Posterior cingulate gyrus (tissue), 11 donors: Measurements from ENCODE around the gene SLC8B1.

ENCODE experiments used
- DNase-seq, 10 donors: peaks; one replicate each; pipeline versions ENCODE4 v3.0.0 to v3.0.0-alpha.2; 2020 to 2021; ENCODE audit warnings: mixed read lengths in 3 of 10
- intact Hi-C: fragments of 100-400 bp; cut with DNase I; formaldehyde crosslinking; loops from one replicate; pipeline ENCODE4 v1.15.1; 2023

The SLC8B1 gene

GRCh38 chr12:113328368-113328889 is 6.5 kb downstream of the SLC8B1 start:
- intact Hi-C loops = no loop called here
- peak in 2 of 10 donors; percentile 17 to 20 for DNase-seq

DNA sequence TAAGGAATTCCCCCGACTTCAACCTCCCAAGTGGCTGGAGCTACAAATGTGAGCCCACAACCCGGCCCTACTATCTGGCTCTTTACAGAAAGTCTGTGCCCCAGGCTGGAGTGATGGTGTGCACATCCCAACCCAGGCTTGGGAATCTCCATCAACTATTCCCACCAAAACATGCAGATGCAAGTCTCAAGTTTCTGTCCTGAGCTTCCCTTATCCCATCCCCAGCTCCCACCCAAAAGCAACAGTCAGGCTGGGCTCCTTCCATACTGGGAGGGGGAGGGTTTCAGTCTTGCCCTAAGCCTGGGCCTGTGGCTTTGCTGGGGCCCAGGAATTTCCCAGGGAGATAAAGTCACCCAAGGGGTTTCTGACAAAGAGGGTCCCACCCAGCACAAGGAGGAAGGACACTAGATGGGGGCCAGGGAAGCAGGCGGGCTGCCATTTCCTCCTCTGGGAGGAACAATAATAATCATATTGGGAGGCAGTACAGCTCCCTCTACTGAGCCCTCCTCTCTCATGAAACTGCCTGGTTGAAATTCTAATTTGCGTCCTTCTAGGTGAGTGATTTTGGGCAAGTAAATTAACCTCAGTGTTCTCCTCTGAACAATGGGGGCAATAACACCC is 8.0 kb downstream of the SLC8B1 start:
- DNase-seq = peak in 2 of 10 donors; percentile 30
- intact Hi-C loops = no loop called here

GRCh38 chr12:113325916-113326315 is 9.0 kb downstream of the SLC8B1 start:
- intact Hi-C loops = no loop called here
- DNase-seq = no peak

DNA sequence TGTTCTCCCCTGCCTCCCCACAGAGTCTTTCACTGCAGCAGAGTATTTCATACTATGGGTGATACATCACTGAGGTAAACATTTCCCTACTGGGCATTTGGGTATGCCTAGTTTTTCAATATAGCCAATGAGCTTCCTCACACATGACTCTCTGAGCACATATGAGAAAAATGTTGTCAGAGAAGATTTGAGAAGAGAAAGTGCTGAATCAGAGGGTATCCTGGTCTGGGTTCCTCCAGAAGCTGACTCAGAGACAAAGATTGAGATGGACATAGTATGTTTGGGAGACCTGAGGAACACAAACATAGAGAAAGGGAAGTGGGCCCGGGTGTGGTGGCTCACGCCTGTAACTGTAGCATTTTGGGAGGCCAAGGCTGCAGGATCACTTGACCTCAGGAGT is 12.6 kb downstream of the SLC8B1 start:
- DNase-seq = no peak
- intact Hi-C loops = no loop called here

GRCh38 chr12:113320401-113320800 is 14.5 kb downstream of the SLC8B1 start:
- intact Hi-C loops = no loop called here
- DNase-seq = no peak

GRCh38 chr12:113318900-113319628 is 15.8 kb downstream of the SLC8B1 start:
- no peak for DNase-seq
- intact Hi-C loops = no loop called here

DNA sequence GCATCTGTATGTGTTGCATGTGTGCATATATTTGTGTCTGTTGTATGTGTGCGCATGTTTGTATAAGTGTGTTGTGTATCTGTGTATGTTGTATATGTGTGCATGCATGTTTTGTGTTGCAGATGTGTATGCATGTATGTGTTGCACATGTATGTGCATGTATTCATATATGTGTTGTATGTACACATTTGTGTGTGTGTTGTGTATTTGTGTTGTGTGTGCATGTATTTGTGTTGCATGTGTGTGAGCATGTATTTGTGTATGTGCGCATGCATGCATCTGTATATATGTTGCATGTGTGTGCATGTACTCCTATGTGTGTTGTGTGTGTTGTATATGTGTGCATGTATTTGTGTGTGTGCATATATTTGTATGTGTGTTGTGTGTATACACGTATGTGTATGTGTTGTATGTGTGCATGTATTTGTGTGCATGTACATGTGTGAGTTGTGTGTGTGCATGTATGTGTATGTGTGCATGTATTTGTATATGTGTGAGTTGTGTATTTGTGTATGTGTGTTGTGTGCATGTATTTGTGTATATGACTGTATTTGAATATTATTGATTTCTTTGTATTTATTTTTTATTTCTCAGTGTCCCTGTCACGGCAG is 16.8 kb downstream of the SLC8B1 start:
- intact Hi-C loops = no loop called here
- no peak for DNase-seq

DNA sequence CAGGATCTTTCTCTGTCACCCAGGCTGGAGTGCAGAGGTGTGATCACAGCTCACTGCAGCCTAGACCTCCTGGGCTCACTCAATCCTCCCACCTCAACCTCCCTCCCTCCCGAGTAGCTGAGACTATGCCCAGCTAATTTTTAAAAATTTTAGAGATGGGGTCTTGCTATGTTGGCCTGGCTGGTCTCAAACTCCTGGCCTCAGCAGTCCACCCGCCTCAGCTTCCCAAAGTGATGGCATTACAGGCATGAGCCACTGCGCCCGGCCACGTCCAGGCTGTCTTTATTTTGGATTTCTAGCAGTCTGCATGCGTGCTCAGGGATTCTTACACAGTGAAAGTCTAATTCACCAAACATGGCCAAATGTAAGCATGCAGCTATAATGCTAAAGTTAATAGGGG is 17.8 kb downstream of the SLC8B1 start:
- intact Hi-C loops = no loop called here
- no peak for DNase-seq

DNA sequence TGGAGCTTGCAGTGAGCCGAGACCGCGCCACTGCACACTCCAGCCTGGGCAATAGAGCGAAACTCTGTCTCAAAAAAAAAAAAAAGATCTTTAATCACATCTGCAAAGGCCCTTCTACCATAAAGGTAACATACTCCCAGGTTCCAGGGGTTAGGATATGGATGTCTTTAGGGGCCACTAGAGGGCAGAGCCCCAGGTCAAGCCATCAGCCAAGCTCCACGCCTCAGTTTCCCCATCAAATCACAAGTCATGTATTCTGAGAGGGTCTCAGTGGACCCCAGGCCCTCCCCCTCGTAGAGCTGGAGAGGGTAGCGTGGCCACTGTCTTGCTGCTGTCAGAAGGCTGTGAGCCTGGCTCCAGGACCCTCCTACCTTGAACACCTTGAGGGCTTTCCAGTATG is 18.8 kb downstream of the SLC8B1 start:
- intact Hi-C loops = no loop called here
- no peak for DNase-seq

- intact Hi-C loops = no loop called here
- DNase-seq = no peak
Observed at GRCh38 chr12:113315358-113315757, 19.6 kb downstream of the SLC8B1 start.

DNA sequence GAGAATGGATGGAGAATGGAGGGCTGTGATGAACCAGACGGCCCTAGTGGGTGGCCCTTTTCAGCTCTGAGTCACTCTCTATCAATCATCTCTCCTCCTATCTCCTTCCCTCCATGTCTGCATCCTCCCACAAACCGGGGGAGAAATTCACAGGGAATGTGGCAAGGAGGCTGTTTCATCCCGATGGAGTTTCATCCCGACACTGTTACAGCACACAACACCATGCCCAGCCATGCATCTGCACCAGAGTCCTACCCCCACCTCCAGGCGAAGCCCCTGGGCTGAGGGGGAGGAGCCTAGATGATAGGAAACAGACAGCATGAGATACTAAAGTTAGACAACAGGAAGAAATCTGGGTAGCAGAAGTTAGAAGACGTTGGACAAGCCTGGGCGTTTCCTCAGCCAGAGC is 20.8 kb downstream of the SLC8B1 start:
- no peak for DNase-seq
- intact Hi-C loops = loop anchor here (5.0 kb wide), 1 partner anchor 598 kb away; no protein-coding TSS in a partner anchor

DNA sequence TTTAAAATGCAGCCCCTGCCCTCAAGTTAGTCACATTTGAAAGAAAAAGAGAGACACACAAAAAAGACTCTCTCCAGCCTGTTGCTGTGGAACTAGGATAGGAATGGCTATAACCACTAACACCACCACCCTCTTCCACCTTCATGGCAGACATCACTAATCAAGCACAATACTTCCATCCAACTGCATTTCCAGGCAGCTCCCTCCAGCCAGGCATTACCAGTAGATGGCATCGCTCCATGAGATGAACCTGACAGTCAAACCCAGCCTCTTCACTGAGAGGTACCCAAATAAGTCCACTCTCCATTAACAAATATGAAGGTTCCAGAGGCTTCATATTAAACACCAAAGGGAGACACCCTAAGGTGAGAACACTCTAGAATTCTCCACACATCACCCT is 24.4 kb downstream of the SLC8B1 start:
- intact Hi-C loops = loop anchor here (5.0 kb wide), 1 partner anchor 602 kb away; no protein-coding TSS in a partner anchor
- no peak for DNase-seq

DNA sequence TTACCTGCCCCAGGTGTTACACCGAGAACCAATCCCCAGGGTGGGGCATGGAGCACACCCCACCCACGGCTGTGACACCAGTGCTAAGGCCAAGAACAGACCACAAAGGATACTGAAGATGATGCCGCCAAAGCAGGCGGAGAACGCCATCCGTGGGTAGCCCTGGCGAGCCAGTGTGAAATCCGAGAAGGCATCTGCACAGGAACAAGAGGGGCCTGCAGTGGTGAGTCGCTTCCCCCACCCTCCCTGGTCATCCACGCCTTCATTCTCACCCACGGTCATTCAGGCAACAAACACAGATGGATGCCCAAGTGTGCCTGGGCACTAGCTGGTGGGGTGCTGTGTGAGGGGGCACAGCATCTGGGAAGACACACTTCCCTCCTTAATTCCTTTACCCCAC is 28.5 kb downstream of the SLC8B1 start:
- intact Hi-C loops = no loop called here

DNA sequence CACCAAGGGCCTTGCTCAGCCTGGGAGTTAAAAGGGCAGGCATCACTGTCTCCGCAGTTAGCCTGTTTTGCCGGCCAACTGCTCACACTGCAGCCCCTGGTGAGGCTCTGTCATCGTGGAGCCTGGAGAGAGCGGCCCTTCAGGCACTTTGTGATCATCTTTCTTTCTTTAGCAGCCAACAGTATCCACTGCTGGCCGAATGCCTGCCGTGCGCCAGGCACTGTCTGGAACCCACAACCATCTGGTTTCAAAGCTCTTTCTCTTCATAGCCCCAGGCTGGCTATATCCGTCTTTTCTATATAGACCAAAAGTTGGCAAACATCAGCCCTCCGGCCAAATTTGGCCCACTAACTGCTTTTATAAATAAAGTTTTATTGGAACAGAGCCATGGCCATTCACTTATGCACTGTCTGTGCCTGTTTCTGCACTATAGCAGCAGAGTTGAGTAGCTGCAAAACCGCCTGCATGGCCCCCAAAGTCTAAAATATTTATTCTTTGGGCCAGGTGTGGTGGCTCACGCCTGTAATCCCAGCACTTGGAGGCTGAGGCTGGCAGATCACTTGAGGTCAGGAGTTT is 29.5 kb downstream of the SLC8B1 start:
- peak in 4 of 10 donors; percentile 30 to 89 (median 36) for DNase-seq
- intact Hi-C loops = no loop called here

More for the DNA sequence above, 28.5 kb downstream of the SLC8B1 start:
- no peak for DNase-seq

GRCh38 chr12:113302886-113303640 is 31.8 kb downstream of the SLC8B1 start:
- peak in 2 of 10 donors; percentile 16 to 22 for DNase-seq
- intact Hi-C loops = no loop called here

- DNase-seq = peak in 1 of 10 donors; percentile 25
- intact Hi-C loops = no loop called here
Observed at GRCh38 chr12:113302466-113302865, 32.4 kb downstream of the SLC8B1 start.

GRCh38 chr12:113301811-113302210 is 33.1 kb downstream of the SLC8B1 start:
- peak in 1 of 10 donors; percentile 17 for DNase-seq
- intact Hi-C loops = no loop called here

DNA sequence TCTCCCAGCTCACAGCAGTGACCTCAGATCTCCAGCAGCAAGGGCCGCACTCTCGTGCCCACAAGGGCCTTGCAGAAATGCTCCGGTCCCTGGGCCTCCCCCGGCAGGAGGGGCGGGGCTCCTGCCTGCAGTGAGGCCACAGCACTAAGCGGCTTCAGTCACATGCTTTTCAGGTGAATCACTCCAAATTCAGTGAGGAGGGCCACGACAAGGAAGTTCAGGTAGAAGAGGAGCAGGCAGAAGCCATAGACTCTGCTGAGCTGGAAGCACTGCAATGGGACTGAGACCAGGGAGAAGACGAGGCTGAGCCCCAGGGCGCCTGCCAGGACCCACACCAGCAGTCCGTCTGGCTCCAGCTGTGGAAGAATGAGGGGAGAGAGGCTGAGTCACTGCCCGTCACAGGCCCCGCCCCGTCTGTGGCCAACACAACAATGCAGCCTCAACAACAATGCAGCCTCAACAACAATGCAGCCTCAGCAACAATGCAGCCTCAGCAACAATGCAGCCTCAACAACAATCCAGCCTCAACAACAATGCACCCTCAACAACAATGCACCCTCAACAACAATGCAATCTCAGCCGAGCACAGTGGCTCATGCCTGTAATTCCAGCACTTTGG is 35.2 kb downstream of the SLC8B1 start:
- intact Hi-C loops = loop anchor here (10.0 kb wide), 1 partner anchor 65 kb away; no protein-coding TSS in a partner anchor
- DNase-seq = peak in 3 of 10 donors; percentile 42 to 53 (median 53)

DNA sequence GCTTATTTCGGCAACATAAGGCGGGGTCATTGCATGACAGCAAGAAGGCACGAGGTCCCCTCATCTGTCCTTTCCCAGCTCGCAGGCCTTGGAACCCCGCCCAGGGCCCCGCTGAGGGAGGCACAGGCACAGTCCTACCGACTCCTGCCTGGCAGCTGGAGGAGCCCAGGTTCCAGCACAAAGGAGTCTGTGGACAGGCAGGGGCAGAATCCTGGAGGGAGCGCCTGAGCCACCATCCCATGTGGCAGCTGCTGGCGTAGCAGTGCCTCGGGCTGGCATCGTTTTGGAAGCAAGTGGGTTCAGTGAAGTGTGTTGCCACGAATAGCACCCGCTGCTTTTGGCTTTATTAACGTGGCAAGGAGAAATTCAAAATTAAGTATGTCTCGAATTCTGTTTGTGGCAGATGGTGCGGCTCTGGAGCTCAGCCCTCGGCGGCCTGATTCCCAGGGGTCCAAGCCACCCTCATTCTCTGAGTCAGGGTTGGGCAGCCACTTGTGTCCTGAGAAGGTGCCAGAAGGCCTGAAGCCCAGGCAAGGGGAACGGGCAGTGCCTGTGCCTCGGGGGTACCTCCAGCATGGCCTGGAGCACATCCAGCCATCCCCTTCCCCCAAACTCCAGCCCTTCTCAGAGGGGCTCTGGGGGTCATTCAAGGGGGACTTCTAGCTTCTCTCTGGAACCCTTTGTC is 35.9 kb downstream of the SLC8B1 start:
- intact Hi-C loops = loop anchor here (10.0 kb wide), 1 partner anchor 64 kb away; no protein-coding TSS in a partner anchor
- DNase-seq = peak; percentile 19 to 91 (median 50)
